ENCODE results near the gene BTBD1.

Gene BTBD1

GRCh38 chr15:82985688-82986441 is 81.2 kb downstream of the BTBD1 start, which contains the start of gene RAMAC:
Gene RAMAC, plus strand, starts transcription at chr15:82986210. Its CDS starts 2,809 bp downstream, at chr15:82989019.
- peak; percentile 98 for DNase-seq

- no peak for DNase-seq
Observed at GRCh38 chr15:82980981-82981380, 86.1 kb downstream of the BTBD1 start.

DNA sequence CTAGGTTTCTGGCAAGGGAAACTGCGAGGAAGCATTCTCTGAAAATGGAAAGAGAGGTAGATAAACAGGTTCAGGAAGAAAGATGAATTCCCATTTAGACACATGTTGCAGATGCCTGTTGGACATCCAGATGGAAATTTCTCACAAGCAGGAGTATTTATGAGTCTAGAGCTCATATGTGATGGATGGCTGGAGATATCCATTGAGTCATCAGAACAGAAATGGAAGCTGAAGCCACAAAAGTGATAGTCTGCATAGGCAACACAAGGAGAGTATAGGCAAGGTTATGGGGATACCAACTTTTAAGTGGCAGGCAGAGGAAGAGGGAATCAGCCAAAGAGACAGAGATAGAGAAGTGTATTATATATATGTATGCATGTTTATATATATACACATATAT is 87.3 kb downstream of the BTBD1 start:
- no peak for DNase-seq

DNA sequence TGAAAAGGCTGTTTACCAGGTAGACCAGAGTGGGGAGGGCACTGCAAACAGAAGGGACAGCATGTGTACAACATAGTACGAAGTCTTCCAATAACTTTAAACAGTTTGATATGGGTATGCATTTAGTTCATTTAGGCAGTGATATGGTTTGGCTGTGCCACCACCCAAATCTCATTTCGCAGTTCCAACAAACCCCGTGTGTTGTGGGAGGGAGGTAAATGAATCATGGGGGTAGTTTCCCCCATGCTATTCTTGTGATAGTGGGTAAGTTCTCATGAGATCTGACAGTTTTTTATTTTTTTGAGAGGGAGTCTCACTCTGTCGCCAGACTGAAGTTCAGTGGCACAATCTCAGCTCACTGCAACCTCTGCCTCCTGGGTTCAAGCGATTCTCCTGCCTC is 88.6 kb downstream of the BTBD1 start:
- DNase-seq = no peak

DNA sequence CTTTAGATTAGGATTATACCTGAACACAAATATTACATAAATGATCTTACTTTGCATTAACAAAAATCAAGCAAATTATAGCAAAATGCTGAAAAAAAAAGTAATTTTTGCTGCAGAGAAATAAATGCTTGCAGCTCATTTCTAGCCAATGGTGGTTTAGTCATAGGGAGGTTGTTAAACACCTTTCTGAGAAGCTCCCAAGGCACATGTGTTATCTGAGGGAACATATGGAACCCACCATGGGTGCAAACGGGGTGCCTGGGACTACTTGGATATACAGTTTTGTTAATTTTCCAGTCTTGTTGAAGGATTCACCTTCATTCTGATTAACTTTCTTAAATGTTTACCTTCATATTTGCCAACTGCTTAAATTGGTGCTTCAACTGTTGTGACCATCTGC is 90.0 kb downstream of the BTBD1 start:
- no peak for DNase-seq

- DNase-seq = no peak
Observed at GRCh38 chr15:82972990-82973389, 94.1 kb downstream of the BTBD1 start.

GRCh38 chr15:82971218-82971984 is 95.7 kb downstream of the BTBD1 start:
- no peak for DNase-seq

GRCh38 chr15:82970696-82971095 is 96.4 kb downstream of the BTBD1 start:
- no peak for DNase-seq

DNA sequence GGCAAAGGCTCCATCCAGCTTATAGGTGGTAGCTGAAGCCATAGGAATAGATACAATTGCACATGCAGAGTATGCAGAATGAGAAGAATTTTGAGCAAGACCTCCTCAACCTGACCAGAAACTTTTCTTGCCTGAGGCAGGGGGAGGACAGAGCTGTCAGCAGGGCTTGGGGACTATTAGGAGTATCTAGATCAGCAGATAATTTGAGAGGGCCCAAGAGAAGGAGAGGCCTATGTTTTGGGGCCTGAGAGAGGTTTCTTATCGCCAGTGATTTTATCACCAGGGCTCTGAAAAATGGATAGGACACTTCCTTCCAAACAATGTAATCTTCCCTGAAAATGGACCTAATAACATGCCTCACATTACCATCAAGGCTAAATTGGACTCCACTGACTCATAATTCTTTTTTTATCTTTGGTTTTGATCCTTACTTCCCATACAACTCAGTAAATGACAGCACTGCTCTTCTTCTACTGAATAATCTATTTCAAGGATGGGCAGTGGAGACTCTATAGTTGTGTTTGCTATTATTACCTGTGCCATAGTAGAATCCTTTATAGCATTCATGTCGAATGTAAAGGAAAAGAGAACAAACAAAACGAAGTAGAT is 96.9 kb downstream of the BTBD1 start:
- no peak for DNase-seq

- no peak for DNase-seq
Observed at GRCh38 chr15:82969353-82969752, 97.7 kb downstream of the BTBD1 start.

- DNase-seq = no peak
Observed at GRCh38 chr15:82968066-82968465, 99.0 kb downstream of the BTBD1 start.

GRCh38 chr15:82966671-82967071 is 100.4 kb downstream of the BTBD1 start:
- no peak for DNase-seq

Measured in NCI-H2171 treated with DMSO at 0.1 percent for 48 hours (cell line).